Neural progenitor cell (in vitro differentiated cells): Measurements from ENCODE around the gene ATXN1. TPM values are rescaled to one million over a fixed set of nuclear protein-coding genes. Genes with fewer than 3 reads are reported as not detected.

ENCODE experiments used
- DNase-seq: peaks from one replicate; pipeline ENCODE4 v3.0.0-alpha.2; 2016; ENCODE audit warnings: low spot score
- H2AFZ ChIP-seq: fragments of 200-600 bp; sonication (generic); replicated peaks from 2 replicates; pipeline ENCODE4 v1.6.1; 2016; ENCODE audit warnings: antibody characterized with exemption
- H3F3A ChIP-seq: fragments of 200-600 bp; sonication (generic); 2 replicates; pipeline ENCODE4 v1.6.1; 2016; ENCODE audit warnings: antibody characterized with exemption, low read depth
- H3K27ac ChIP-seq: fragments of 200-600 bp; sonication (generic); 2 replicates; pipeline ENCODE4 v1.5.1; 2016; ENCODE audit warnings: mild to moderate bottlenecking
- H3K27me3 ChIP-seq: fragments of 200-600 bp; sonication (generic); 2 replicates; pipeline ENCODE4 v1.6.1; 2016; ENCODE audit warnings: mild to moderate bottlenecking, moderate library complexity
- H3K36me3 ChIP-seq: fragments of 200-600 bp; sonication (generic); 2 replicates; pipeline ENCODE4 v1.5.1; 2016
- H3K4me1 ChIP-seq: fragments of 200-600 bp; sonication (generic); 2 replicates; pipeline ENCODE4 v1.6.1; 2016; ENCODE audit warnings: mixed run types
- H3K4me2 ChIP-seq: fragments of 200-600 bp; sonication (generic); 2 replicates; pipeline ENCODE4 v1.6.1; 2016
- H3K4me3 ChIP-seq: fragments of 200-600 bp; sonication (generic); 2 replicates; pipeline ENCODE4 v1.5.1; 2016
- H3K79me2 ChIP-seq: fragments of 200-600 bp; sonication (generic); 2 replicates; pipeline ENCODE4 v1.6.1; 2016; ENCODE audit warnings: low read depth
- H3K9ac ChIP-seq: fragments of 200-600 bp; sonication (generic); 2 replicates; pipeline ENCODE4 v1.6.1; 2016
- H3K9me3 ChIP-seq: fragments of 200-600 bp; sonication (generic); 2 replicates; pipeline ENCODE4 v1.5.1; 2016; ENCODE audit warnings: low read depth
- H4K20me1 ChIP-seq: fragments of 200-600 bp; sonication (generic); 2 replicates; pipeline ENCODE4 v1.6.1; 2016; ENCODE audit warnings: low read depth
- H3K27ac Mint-ChIP-seq: 3 replicates; pipeline ENCODE4 v1.8.0; 2021; ENCODE audit warnings: mixed read lengths
- H3K27me3 Mint-ChIP-seq: 2 replicates; pipeline ENCODE4 v1.8.0; 2022; ENCODE audit warnings: low read depth, mild to moderate bottlenecking, inconsistent platforms, moderate library complexity, mixed read lengths; ENCODE audit not compliant: insufficient read depth
- H3K36me3 Mint-ChIP-seq: 3 replicates; pipeline ENCODE4 v1.8.0; 2021; ENCODE audit warnings: mixed read lengths
- H3K4me1 Mint-ChIP-seq: 3 replicates; pipeline ENCODE4 v1.8.0; 2021; ENCODE audit warnings: mixed read lengths
- H3K4me3 Mint-ChIP-seq: 3 replicates; pipeline ENCODE4 v1.8.0; 2021; ENCODE audit warnings: mild to moderate bottlenecking, moderate library complexity, mixed read lengths
- H3K9me3 Mint-ChIP-seq: 3 replicates; pipeline ENCODE4 v1.8.0; 2020; ENCODE audit warnings: mixed read lengths
- CTCF ChIP-seq: fragments of 200-600 bp; sonication (generic); IDR thresholded peaks from 2 replicates; pipeline ENCODE4 v1.5.1; 2017; ENCODE audit warnings: antibody characterized with exemption, mild to moderate bottlenecking
- EZH2 ChIP-seq: fragments of 200-600 bp; sonication (generic); IDR thresholded peaks from 2 replicates; pipeline ENCODE4 v1.6.1; 2017; ENCODE audit warnings: antibody characterized with exemption, mild to moderate bottlenecking, moderate library complexity
- EZH2phosphoT487 ChIP-seq: fragments of 200-600 bp; sonication (generic); IDR thresholded peaks from 2 replicates; pipeline ENCODE4 v1.6.1; 2017; ENCODE audit warnings: antibody characterized with exemption
- total RNA-seq: library from RNA; depleted of rRNA; stranded (reverse); fragments of >200 nt; gene quantifications from 2 replicates; pipeline ENCODE4 v1.2.3, GENCODE V29; 2015; ENCODE audit warnings: low replicate concordance

The ATXN1 gene
- total RNA-seq, 1 donor from 2014 or later = 3.6 TPM

- Histone ChIP-seq H3K27ac (no peak overlapping the region), H3K4me2 (no peak overlapping the region), H3K9me3 (no peaks in the 10 kb centered on the region), H3K4me1 (peaks cover 3% of the 10 kb centered on the region), H4K20me1 (no peaks in the 10 kb centered on the region), H3K9ac (no peak overlapping the region), H3F3A (no peaks in the 10 kb centered on the region), H2AFZ (no peak overlapping the region), H3K36me3 (no peaks in the 10 kb centered on the region), H3K79me2 (no peaks in the 10 kb centered on the region), H3K4me3 (no peak overlapping the region), H3K27me3 (no peaks in the 10 kb centered on the region)
- peaks cover 6% of the 10 kb centered on the region for H3K27me3 Mint-ChIP-seq
- peaks cover 6% of the 10 kb centered on the region for H3K4me1 Mint-ChIP-seq
- no peak overlapping the region for H3K4me3 Mint-ChIP-seq
- H3K36me3 Mint-ChIP-seq = peaks cover 2% of the 10 kb centered on the region
- TF ChIP-seq CTCF = no peak
- TF ChIP-seq EZH2phosphoT487 = no peak
- no peak for TF ChIP-seq EZH2
- H3K9me3 Mint-ChIP-seq = no peaks in the 10 kb centered on the region
- no peak for DNase-seq
- no peak overlapping the region for H3K27ac Mint-ChIP-seq
These were observed 466.2 kb downstream of the ATXN1 start for GRCh38 chr6:16295060-16295459.

- Mint-ChIP-seq H3K36me3 (peaks cover 2% of the 10 kb centered on the region), H3K9me3 (no peaks in the 10 kb centered on the region), H3K4me3 (no peak overlapping the region), H3K27ac (no peak overlapping the region), H3K27me3 (peaks cover 3% of the 10 kb centered on the region), H3K4me1 (peaks cover 6% of the 10 kb centered on the region)
- Histone ChIP-seq H3K4me2 (no peak overlapping the region), H3K9ac (no peak overlapping the region), H3K4me1 (peaks cover 3% of the 10 kb centered on the region), H4K20me1 (no peaks in the 10 kb centered on the region), H3K27ac (no peak overlapping the region), H3K9me3 (no peaks in the 10 kb centered on the region), H3F3A (no peaks in the 10 kb centered on the region), H3K36me3 (no peaks in the 10 kb centered on the region), H3K27me3 (no peaks in the 10 kb centered on the region), H2AFZ (no peak overlapping the region), H3K79me2 (no peaks in the 10 kb centered on the region), H3K4me3 (no peak overlapping the region)
- TF ChIP-seq CTCF (no peak), EZH2 (no peak), EZH2phosphoT487 (no peak)
- DNase-seq = no peak
These were observed 466.9 kb downstream of the ATXN1 start for GRCh38 chr6:16294371-16294770.

GRCh38 chr6:16292942-16293341 is 468.3 kb downstream of the ATXN1 start:
- no peak for DNase-seq
- TF ChIP-seq CTCF = no peak
- TF ChIP-seq EZH2phosphoT487 = no peak
- no peak for TF ChIP-seq EZH2
- Histone ChIP-seq H3K9ac (no peak overlapping the region), H3K27me3 (no peaks in the 10 kb centered on the region), H2AFZ (no peak overlapping the region), H3K36me3 (no peaks in the 10 kb centered on the region), H3K4me1 (peaks cover 3% of the 10 kb centered on the region), H3K9me3 (no peaks in the 10 kb centered on the region), H4K20me1 (no peaks in the 10 kb centered on the region), H3K4me2 (no peak overlapping the region), H3K4me3 (no peak overlapping the region), H3F3A (no peaks in the 10 kb centered on the region), H3K79me2 (no peaks in the 10 kb centered on the region), H3K27ac (no peak overlapping the region)
- Mint-ChIP-seq H3K36me3 (peaks cover 2% of the 10 kb centered on the region), H3K4me3 (no peak overlapping the region), H3K4me1 (peaks cover 6% of the 10 kb centered on the region), H3K9me3 (no peaks in the 10 kb centered on the region), H3K27me3 (no peaks in the 10 kb centered on the region), H3K27ac (no peak overlapping the region)
